MM.1S (cell line): ENCODE results near the gene BANP.

Source experiments
- CTCF ChIP-seq: fragments of 300-600 bp; sonication (generic); IDR thresholded peaks from 2 replicates; pipeline ENCODE4 v1.5.1; 2016; ENCODE audit warnings: antibody characterized with exemption, low read length, mixed read lengths
- EZH2 ChIP-seq: fragments of 300-600 bp; sonication (generic); optimal IDR thresholded peaks from 2 replicates; pipeline ENCODE3; 2017; ENCODE audit warnings: low read depth, mild to moderate bottlenecking, antibody characterized with exemption, low read length, mixed read lengths

GRCh38 chr16:88120812-88121211, 169.6 kb downstream of the BANP start:
- TF ChIP-seq EZH2: no peak
- TF ChIP-seq CTCF: no peak
